T47D (cell line): ENCODE data around the gene PAK2.
"Not testable (repeated sequence)": the region's sequence is repeated elsewhere in the genome, so short reads cannot be mapped to it uniquely, and the experiment has no call there.

Experiments
- DNase-seq, 2 experiments: peaks; one replicate each; pipeline versions ENCODE4 v3.0.0 to v3.0.0-alpha.2; 2011 to 2012; ENCODE audit warnings: low read depth in 1 of 2, low spot score in 1 of 2
- JUND ChIP-seq: IDR thresholded peaks from 2 replicates; pipeline ENCODE4 v1.6.1; 2012; ENCODE audit warnings: low read depth
- in situ Hi-C: cut with HindIII; loops from 2 replicates; pipeline ENCODE4 v1.10.0; 2016; ENCODE audit warnings: low sequenced_read_pairs, low pct_unique_long_range_greater_than_20kb

Gene PAK2

GRCh38 chr3:196708467-196708866 lies 31.2 kb upstream of the PAK2 start:
- DNase-seq: peak in 1 of 2 experiments; percentile 65
- no peak for TF ChIP-seq JUND
- in situ Hi-C loops: no loop called here

- TF ChIP-seq JUND: no peak
- in situ Hi-C loops: no loop called here
- DNase-seq: peak; percentile 97 to 99
Observed at GRCh38 chr3:196711838-196712513, 27.7 kb upstream of the PAK2 start, which contains the start of the genes CEP19 and PIGX. CEP19 (minus strand) TSS chr3:196712250; CDS start chr3:196708657, 3,593 bp downstream. PIGX (plus strand) TSS chr3:196712377.

GRCh38 chr3:196712514-196713413 lies 26.9 kb upstream of the PAK2 start:
- DNase-seq: no peak
- no peak for TF ChIP-seq JUND
- in situ Hi-C loops: no loop called here

GRCh38 chr3:196717162-196717561 lies 22.5 kb upstream of the PAK2 start:
- in situ Hi-C loops, DNase-seq: not testable (repeated sequence)

- no peak for TF ChIP-seq JUND
- in situ Hi-C loops: no loop called here
- DNase-seq: no peak
Observed at GRCh38 chr3:196721097-196721496, 18.6 kb upstream of the PAK2 start.

GRCh38 chr3:196726788-196727675 lies 12.6 kb upstream of the PAK2 start:
- TF ChIP-seq JUND: no peak
- in situ Hi-C loops: no loop called here
- DNase-seq: no peak

- in situ Hi-C loops: no loop called here
- no peak for TF ChIP-seq JUND
- DNase-seq: no peak
Observed at GRCh38 chr3:196735751-196736150, 3.9 kb upstream of the PAK2 start.

- in situ Hi-C loops: no loop called here
- no peak for TF ChIP-seq JUND
- DNase-seq: no peak
Observed at GRCh38 chr3:196736670-196737374, 2.8 kb upstream of the PAK2 start.

GRCh38 chr3:196737655-196738054 lies 2.0 kb upstream of the PAK2 start:
- no peak for DNase-seq
- TF ChIP-seq JUND: no peak
- in situ Hi-C loops: no loop called here

- in situ Hi-C loops: no loop called here
- no peak for TF ChIP-seq JUND
- peak in 1 of 2 experiments; percentile 81 for DNase-seq
Observed at GRCh38 chr3:196740481-196741248, 1.0 kb downstream of the PAK2 start.

GRCh38 chr3:196741249-196741889 lies 1.7 kb downstream of the PAK2 start:
- TF ChIP-seq JUND: no peak
- peak in 1 of 2 experiments; percentile 42 for DNase-seq
- in situ Hi-C loops: no loop called here

- in situ Hi-C loops, DNase-seq: not testable (repeated sequence)
Observed at GRCh38 chr3:196743569-196743968, 3.9 kb downstream of the PAK2 start.
